ENCODE results near the gene CTNNA3.

DNA sequence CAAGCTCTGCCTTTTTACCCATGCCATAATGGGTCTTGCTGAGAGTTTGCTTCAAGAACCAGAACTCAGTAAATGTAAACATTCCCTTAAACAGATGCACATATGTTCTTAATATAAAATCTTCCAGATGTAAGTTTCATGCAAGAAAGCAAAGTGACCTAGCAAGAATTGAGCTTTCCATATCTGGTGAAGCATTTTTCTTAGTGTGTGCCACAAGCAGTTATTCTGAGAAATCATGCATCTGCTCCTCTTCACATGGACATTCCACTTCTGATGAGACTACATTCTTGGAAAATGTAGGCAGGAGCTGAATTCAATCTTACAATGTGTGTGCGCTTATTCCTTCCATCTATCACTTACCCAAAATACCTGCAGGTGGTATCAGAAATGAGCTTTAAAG is 997.9 kb downstream of the CTNNA3 start:
- TF ChIP-seq POLR2A (IDR thresholded peaks at IDR 0.05), result no peak
- TF ChIP-seq, protein P1, sequence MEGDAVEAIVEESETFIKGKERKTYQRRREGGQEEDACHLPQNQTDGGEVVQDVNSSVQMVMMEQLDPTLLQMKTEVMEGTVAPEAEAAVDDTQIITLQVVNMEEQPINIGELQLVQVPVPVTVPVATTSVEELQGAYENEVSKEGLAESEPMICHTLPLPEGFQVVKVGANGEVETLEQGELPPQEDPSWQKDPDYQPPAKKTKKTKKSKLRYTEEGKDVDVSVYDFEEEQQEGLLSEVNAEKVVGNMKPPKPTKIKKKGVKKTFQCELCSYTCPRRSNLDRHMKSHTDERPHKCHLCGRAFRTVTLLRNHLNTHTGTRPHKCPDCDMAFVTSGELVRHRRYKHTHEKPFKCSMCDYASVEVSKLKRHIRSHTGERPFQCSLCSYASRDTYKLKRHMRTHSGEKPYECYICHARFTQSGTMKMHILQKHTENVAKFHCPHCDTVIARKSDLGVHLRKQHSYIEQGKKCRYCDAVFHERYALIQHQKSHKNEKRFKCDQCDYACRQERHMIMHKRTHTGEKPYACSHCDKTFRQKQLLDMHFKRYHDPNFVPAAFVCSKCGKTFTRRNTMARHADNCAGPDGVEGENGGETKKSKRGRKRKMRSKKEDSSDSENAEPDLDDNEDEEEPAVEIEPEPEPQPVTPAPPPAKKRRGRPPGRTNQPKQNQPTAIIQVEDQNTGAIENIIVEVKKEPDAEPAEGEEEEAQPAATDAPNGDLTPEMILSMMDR (IDR thresholded peaks at IDR 0.05), result no peak

Data from lower leg skin (tissue), 3 donors.